Right kidney (tissue), 1 donor: Measurements from ENCODE around the gene ZNF532.

Experiments
- DNase-seq: peaks from one replicate; pipeline ENCODE4 v3.0.0-alpha.2; 2016

The ZNF532 gene

GRCh38 chr18:58947136-58947732 is 82.6 kb downstream of the ZNF532 start:
- no peak for DNase-seq

- DNase-seq, result no peak
Measured at GRCh38 chr18:58949031-58949430, 84.4 kb downstream of the ZNF532 start.

GRCh38 chr18:58951986-58952702 is 87.5 kb downstream of the ZNF532 start:
- no peak for DNase-seq

GRCh38 chr18:58952858-58953257 is 88.2 kb downstream of the ZNF532 start:
- no peak for DNase-seq

GRCh38 chr18:58953627-58954026 is 89.0 kb downstream of the ZNF532 start:
- DNase-seq, result no peak

GRCh38 chr18:58955001-58955400 is 90.3 kb downstream of the ZNF532 start:
- no peak for DNase-seq

GRCh38 chr18:58955738-58956137 is 91.1 kb downstream of the ZNF532 start:
- DNase-seq, result no peak

- DNase-seq, result no peak
Measured at GRCh38 chr18:58958628-58959027, 94.0 kb downstream of the ZNF532 start.

- DNase-seq, result no peak
Measured at GRCh38 chr18:58960508-58960907, 95.8 kb downstream of the ZNF532 start.

GRCh38 chr18:58960946-58961722 is 96.5 kb downstream of the ZNF532 start:
- DNase-seq, result no peak

- DNase-seq, result no peak
Measured at GRCh38 chr18:58962336-58962735, 97.7 kb downstream of the ZNF532 start.

GRCh38 chr18:58965291-58966004 is 100.8 kb downstream of the ZNF532 start:
- DNase-seq, result no peak

GRCh38 chr18:58966005-58966677 is 101.5 kb downstream of the ZNF532 start:
- no peak for DNase-seq

- DNase-seq, result no peak
Measured at GRCh38 chr18:58966704-58967103, 102.0 kb downstream of the ZNF532 start.

GRCh38 chr18:58967751-58968254 is 103.1 kb downstream of the ZNF532 start:
- no peak for DNase-seq

- DNase-seq, result no peak
Measured at GRCh38 chr18:58970943-58971790, 106.5 kb downstream of the ZNF532 start.

GRCh38 chr18:58975296-58975695 is 110.6 kb downstream of the ZNF532 start:
- DNase-seq, result no peak

- DNase-seq, result no peak
Measured at GRCh38 chr18:58975781-58976180, 111.1 kb downstream of the ZNF532 start.

- DNase-seq, result no peak
Measured at GRCh38 chr18:58977223-58977622, 112.5 kb downstream of the ZNF532 start.

- no peak for DNase-seq
Measured at GRCh38 chr18:58977801-58978200, 113.1 kb downstream of the ZNF532 start.

- DNase-seq, result no peak
Measured at GRCh38 chr18:58978916-58979315, 114.2 kb downstream of the ZNF532 start.
